Activated CD4-positive, CD25-positive, alpha-beta regulatory T cell treated with anti-CD3 and anti-CD28 coated beads, Interleukin-2, amount 50 U/mL, for 72 hours (primary cell): Measurements from ENCODE around the gene ZNF548.

ENCODE experiments used
- DNase-seq: peaks from one replicate; pipeline ENCODE4 v3.0.0; 2021

The ZNF548 gene

GRCh38 chr19:57403737-57404563, 14.3 kb downstream of the ZNF548 start:
- DNase-seq: no peak

- DNase-seq: peak; percentile 64
Observed at GRCh38 chr19:57406516-57407123, 17.0 kb downstream of the ZNF548 start.

- DNase-seq: peak; percentile 86
Observed at GRCh38 chr19:57410877-57411671, 21.4 kb downstream of the ZNF548 start, which contains the start of gene ZNF17. TSS of gene ZNF17 (plus strand) at chr19:57411161. CDS start at chr19:57413616, 2,455 bp downstream.

GRCh38 chr19:57419439-57419838, 29.8 kb downstream of the ZNF548 start:
- DNase-seq: no peak

GRCh38 chr19:57421037-57421436, 31.4 kb downstream of the ZNF548 start:
- DNase-seq: no peak

GRCh38 chr19:57434386-57435061, 44.9 kb downstream of the ZNF548 start:
- no peak for DNase-seq

GRCh38 chr19:57435062-57435978, 45.7 kb downstream of the ZNF548 start, which contains the start of gene ZNF749:
TSS of gene ZNF749 (plus strand) at chr19:57435325. CDS start at chr19:57435579, 254 bp downstream.
- peak; percentile 91 for DNase-seq

- no peak for DNase-seq
Observed at GRCh38 chr19:57436417-57436816, 46.8 kb downstream of the ZNF548 start.

- no peak for DNase-seq
Observed at GRCh38 chr19:57437931-57438330, 48.3 kb downstream of the ZNF548 start.

GRCh38 chr19:57438925-57439324, 49.3 kb downstream of the ZNF548 start:
- no peak for DNase-seq

GRCh38 chr19:57441979-57442752, 52.5 kb downstream of the ZNF548 start:
- no peak for DNase-seq

GRCh38 chr19:57443121-57443696, 53.6 kb downstream of the ZNF548 start:
- DNase-seq: no peak

GRCh38 chr19:57452307-57452706, 62.7 kb downstream of the ZNF548 start:
- DNase-seq: no peak
